DOHH2 (cell line): ENCODE data around the gene MICA.

Experiments
- H3F3A ChIP-seq: fragments of 200-600 bp; sonication (generic), shearing (Covaris generic); 2 replicates; pipeline ENCODE4 v1.6.0; 2016; ENCODE audit warnings: antibody characterized with exemption, mild to moderate bottlenecking; ENCODE audit not compliant: control insufficient read depth, insufficient read depth
- H3K27ac ChIP-seq: fragments of 200-600 bp; sonication (generic); 2 replicates; pipeline ENCODE4 v1.5.1; 2014; ENCODE audit warnings: low read depth, mild to moderate bottlenecking, low read length, moderate library complexity
- H3K27me3 ChIP-seq: fragments of 200-600 bp; sonication (generic); 2 replicates; pipeline ENCODE4 v1.6.1; 2014; ENCODE audit warnings: mild to moderate bottlenecking, low read length, mixed read lengths; ENCODE audit not compliant: control insufficient read depth
- H3K36me3 ChIP-seq: fragments of 200-600 bp; sonication (generic); 2 replicates; pipeline ENCODE4 v1.6.1; 2014; ENCODE audit warnings: mild to moderate bottlenecking, low read length, moderate library complexity, mixed read lengths; ENCODE audit not compliant: control insufficient read depth
- H3K4me1 ChIP-seq: fragments of 200-600 bp; sonication (generic); 2 replicates; pipeline ENCODE4 v1.6.1; 2014; ENCODE audit warnings: mild to moderate bottlenecking, low read length, mixed read lengths; ENCODE audit not compliant: control insufficient read depth
- H3K4me2 ChIP-seq: fragments of 200-600 bp; sonication (generic); 2 replicates; pipeline ENCODE4 v1.6.0; 2014; ENCODE audit warnings: mild to moderate bottlenecking, low read length, moderate library complexity
- H3K4me3 ChIP-seq: fragments of 200-600 bp; sonication (generic); 2 replicates; pipeline ENCODE4 v1.5.1; 2014; ENCODE audit warnings: mild to moderate bottlenecking, low read length, mixed read lengths
- H3K79me2 ChIP-seq: fragments of 200-600 bp; sonication (generic); 2 replicates; pipeline ENCODE4 v1.6.1; 2014; ENCODE audit warnings: mild to moderate bottlenecking, low read length, mixed read lengths; ENCODE audit not compliant: control insufficient read depth
- H3K9me2 ChIP-seq: fragments of 200-600 bp; sonication (generic); replicated peaks from 2 replicates; pipeline ENCODE4 v1.6.1; 2014; ENCODE audit warnings: mild to moderate bottlenecking, low read length, mixed read lengths; ENCODE audit not compliant: control insufficient read depth
- H3K9me3 ChIP-seq: fragments of 200-600 bp; sonication (generic); 2 replicates; pipeline ENCODE4 v1.6.1; 2014; ENCODE audit warnings: antibody characterized with exemption, low read length, mixed read lengths; ENCODE audit not compliant: control insufficient read depth, insufficient read depth
- H4K20me1 ChIP-seq: fragments of 200-600 bp; sonication (generic); 2 replicates; pipeline ENCODE4 v1.6.0; 2014; ENCODE audit warnings: low read depth, mild to moderate bottlenecking, antibody characterized with exemption, low read length, moderate library complexity; ENCODE audit not compliant: control insufficient read depth, insufficient read depth
- CTCF ChIP-seq: fragments of 200-600 bp; sonication (generic); IDR thresholded peaks from one replicate; pipeline ENCODE4 v1.5.1; 2014; ENCODE audit warnings: antibody characterized with exemption, mild to moderate bottlenecking, low read depth, low read length; ENCODE audit not compliant: poor library complexity, severe bottlenecking
- EZH2phosphoT487 ChIP-seq: fragments of 200-600 bp; sonication (generic); IDR thresholded peaks from 2 replicates; pipeline ENCODE4 v1.6.1; 2017; ENCODE audit warnings: borderline replicate concordance, mild to moderate bottlenecking, antibody characterized with exemption, low read length, moderate library complexity, mixed read lengths

The MICA gene

DNA sequence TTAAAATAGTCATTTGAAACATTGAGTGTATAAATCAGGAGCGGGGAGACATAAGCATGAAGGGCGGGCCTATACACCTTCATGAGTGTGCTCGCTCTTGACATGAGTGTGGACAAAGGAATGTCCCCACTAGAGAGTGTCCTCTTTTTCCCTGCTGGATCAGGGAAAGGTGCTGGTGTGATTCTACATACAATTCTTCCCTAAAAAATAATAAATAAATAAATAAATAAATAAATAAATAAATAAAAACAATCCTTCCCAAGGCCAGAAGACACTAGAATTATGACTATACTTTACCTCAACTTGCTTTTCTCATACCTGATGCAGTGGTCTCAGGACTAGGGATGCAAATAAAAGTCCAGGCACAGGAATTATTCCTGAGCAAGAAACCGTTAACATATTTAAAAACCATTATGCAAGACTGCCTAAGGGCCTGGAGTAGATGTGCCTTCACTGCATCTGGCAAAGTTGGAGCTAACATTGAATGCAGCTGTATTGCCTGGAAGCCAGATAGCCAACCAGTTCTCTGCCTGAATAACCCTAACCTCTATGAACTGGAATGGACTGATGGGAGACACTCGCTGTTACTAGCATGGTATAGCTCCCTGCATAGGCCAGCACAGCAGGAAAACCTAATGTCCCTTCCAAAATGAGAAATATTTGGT is 57.1 kb downstream of the MICA start:
- Histone ChIP-seq H3K27me3 (no peaks in the 10 kb centered on the region), H3F3A (no peaks in the 10 kb centered on the region), H3K79me2 (no peaks in the 10 kb centered on the region), H3K36me3 (no peaks in the 10 kb centered on the region), H3K9me3 (no peaks in the 10 kb centered on the region), H3K4me1 (peaks cover 21% of the 10 kb centered on the region), H3K4me3 (no peak overlapping the region), H3K9me2 (no peaks in the 10 kb centered on the region), H3K4me2 (no peak overlapping the region), H4K20me1 (no peaks in the 10 kb centered on the region), H3K27ac (no peak overlapping the region)
- no peak for TF ChIP-seq EZH2phosphoT487
- no peak for TF ChIP-seq CTCF

- no peaks in the 10 kb centered on the region for H3K36me3 ChIP-seq
- no peak for TF ChIP-seq EZH2phosphoT487
- TF ChIP-seq CTCF = no peak
- no peaks in the 10 kb centered on the region for H3K9me2 ChIP-seq
- H3K4me3 ChIP-seq = peak overlapping the region; percentile 75
- no peaks in the 10 kb centered on the region for H3F3A ChIP-seq
- H4K20me1 ChIP-seq = no peaks in the 10 kb centered on the region
- peaks cover 21% of the 10 kb centered on the region for H3K4me1 ChIP-seq
- H3K9me3 ChIP-seq = no peaks in the 10 kb centered on the region
- no peak overlapping the region for H3K27ac ChIP-seq
- H3K27me3 ChIP-seq = no peaks in the 10 kb centered on the region
- H3K4me2 ChIP-seq = peak overlapping the region; percentile 72
- H3K79me2 ChIP-seq = no peaks in the 10 kb centered on the region
Observed at GRCh38 chr6:31462026-31462963, 58.9 kb downstream of the MICA start.

DNA sequence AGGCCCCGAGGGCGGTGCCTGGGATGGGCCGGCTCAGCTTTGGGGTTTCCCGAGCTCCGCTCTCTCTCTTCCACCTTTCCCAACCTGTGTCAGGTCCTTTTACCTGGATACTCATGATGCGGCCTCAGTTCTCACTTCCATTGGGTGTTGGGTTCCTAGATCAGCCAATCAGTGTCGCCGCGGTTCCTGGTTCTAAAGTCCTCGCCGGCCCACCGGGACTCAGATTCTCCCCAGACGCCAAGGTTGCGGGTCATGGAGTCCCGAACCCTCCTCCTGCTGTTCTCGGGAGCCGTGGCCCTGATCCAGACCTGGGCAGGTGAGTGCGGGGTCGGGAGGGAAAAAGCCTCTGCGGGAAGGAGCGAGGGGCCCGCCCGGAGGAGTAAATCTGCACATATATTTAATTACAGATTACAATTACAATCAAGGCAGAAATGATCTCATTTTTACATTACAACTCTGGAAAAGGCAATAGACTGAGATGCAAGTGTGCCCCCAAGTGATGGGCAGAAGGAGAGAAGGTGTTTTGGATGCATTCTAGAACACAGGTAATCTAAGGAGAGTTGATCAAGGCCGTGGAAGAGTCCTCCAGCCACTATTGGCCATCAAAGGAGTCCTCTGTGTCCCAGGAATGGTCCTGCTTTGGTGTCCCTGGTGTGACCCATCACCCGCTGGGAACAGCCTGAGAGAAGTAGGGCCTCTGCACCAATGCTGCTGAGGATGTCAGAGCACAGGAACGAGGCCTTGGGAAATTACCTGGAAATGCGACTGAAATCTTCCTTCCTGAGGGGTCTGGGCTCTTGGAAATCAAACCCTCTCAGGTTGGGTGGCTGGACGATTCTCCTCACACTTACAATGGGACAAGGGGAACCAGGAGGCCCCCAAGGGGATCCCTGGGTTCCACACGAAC is 59.8 kb downstream of the MICA start:
- Histone ChIP-seq H3K36me3 (no peaks in the 10 kb centered on the region), H3K27ac (no peak overlapping the region), H3K4me2 (peak overlapping the region; percentile 72), H3K27me3 (no peaks in the 10 kb centered on the region), H3K9me2 (no peaks in the 10 kb centered on the region), H3K4me3 (peak overlapping the region; percentile 75), H3K4me1 (peaks cover 21% of the 10 kb centered on the region), H3K79me2 (no peaks in the 10 kb centered on the region), H3K9me3 (no peaks in the 10 kb centered on the region), H3F3A (no peaks in the 10 kb centered on the region), H4K20me1 (no peaks in the 10 kb centered on the region)
- no peak for TF ChIP-seq CTCF
- TF ChIP-seq EZH2phosphoT487 = no peak
